H1 (cell line): ENCODE data around the gene KBTBD13. TPM values are rescaled to one million over a fixed set of nuclear protein-coding genes. Genes with fewer than 3 reads are reported as not detected.

Source experiments
- CTCF ChIA-PET: fragments of 300-600 bp; sonication (Branson Sonifier 250); formaldehyde crosslinking; loops from one replicate; lab custom pipeline; 2021; ENCODE audit not compliant: partially characterized antibody; lab: Charles Lee
- POLR2A ChIA-PET: fragments of 300-600 bp; sonication (Branson Sonifier 250); formaldehyde crosslinking; loops from one replicate; lab custom pipeline; 2021; ENCODE audit warnings: inconsistent platforms; ENCODE audit not compliant: partially characterized antibody; lab: Charles Lee
- DNase-seq, 2 experiments: peaks; one replicate each; pipeline versions ENCODE4 v3.0.0 to v3.0.0-alpha.2; 2010 to 2022; ENCODE audit warnings: low spot score in 2 of 2, low read depth in 1 of 2, mixed read lengths in 1 of 2
- FAIRE-seq: peaks from 2 replicates; lab custom pipeline; 2011; peaks lifted over from hg19 to GRCh38; lab: Jason Lieb, UNC
- H2AFZ ChIP-seq: 2 replicates; pipeline ENCODE4 v1.8.1; 2012; ENCODE audit warnings: low read length, inconsistent platforms
- H2AK5ac ChIP-seq: 2 replicates; pipeline ENCODE4 v1.6.1; 2013; ENCODE audit warnings: low read depth, low read length
- H2BK120ac ChIP-seq: replicated peaks from 2 replicates; pipeline ENCODE3; 2013; ENCODE audit warnings: low read depth, low read length, inconsistent platforms
- H2BK12ac ChIP-seq: 2 replicates; pipeline ENCODE4 v1.6.1; 2013; ENCODE audit warnings: low read depth, low read length
- H2BK15ac ChIP-seq: 2 replicates; pipeline ENCODE4 v1.6.1; 2013; ENCODE audit warnings: low read length
- H2BK20ac ChIP-seq: 2 replicates; pipeline ENCODE4 v1.6.1; 2013; ENCODE audit warnings: low read length
- H2BK5ac ChIP-seq: 2 replicates; pipeline ENCODE4 v1.6.1; 2013; ENCODE audit warnings: low read depth, low read length
- H3K14ac ChIP-seq: 2 replicates; pipeline ENCODE4 v1.6.1; 2013; ENCODE audit warnings: inconsistent platforms; ENCODE audit not compliant: insufficient read length
- H3K18ac ChIP-seq: 2 replicates; pipeline ENCODE4 v1.6.1; 2013; ENCODE audit warnings: low read length; ENCODE audit errors: extremely low read depth
- H3K23ac ChIP-seq: 2 replicates; pipeline ENCODE4 v1.6.1; 2013; ENCODE audit warnings: inconsistent platforms; ENCODE audit not compliant: insufficient read length
- H3K23me2 ChIP-seq: 2 replicates; pipeline ENCODE4 v1.6.1; 2013; ENCODE audit warnings: low read depth, low read length
- H3K27ac ChIP-seq: 2 replicates; pipeline ENCODE4 v1.6.1; 2011; ENCODE audit warnings: low read depth, low read length, inconsistent platforms
- H3K27me3 ChIP-seq, 4 experiments: replicated peaks in 1 of 4; 1 replicate in 1 of 4; 2 replicates in 3 of 4; pipeline versions ENCODE4 v1.6.1 to v1.8.1; 2011 to 2013; ENCODE audit warnings: low read length in 3 of 4, mild to moderate bottlenecking in 3 of 4, inconsistent platforms in 2 of 4, mixed read lengths in 2 of 4, moderate library complexity in 1 of 4; ENCODE audit not compliant: control insufficient read depth in 3 of 4, insufficient read depth in 3 of 4; ENCODE audit errors: extremely low read depth in 1 of 4
- H3K36me3 ChIP-seq, 4 experiments: 2 replicates each; pipeline versions ENCODE4 v1.6.1 to v1.8.1; 2011 to 2013; ENCODE audit warnings: mild to moderate bottlenecking in 4 of 4, low read length in 3 of 4, moderate library complexity in 2 of 4, control low read depth in 1 of 4, inconsistent platforms in 1 of 4; ENCODE audit not compliant: insufficient read depth in 4 of 4, control insufficient read depth in 2 of 4
- H3K4ac ChIP-seq: replicated peaks from 2 replicates; pipeline ENCODE3; 2013; ENCODE audit warnings: low read length, low read depth, mixed read lengths, inconsistent platforms; ENCODE audit not compliant: insufficient read length
- H3K4me1 ChIP-seq, 4 experiments: replicated peaks in 1 of 4; 1 replicate in 1 of 4; 2 replicates in 3 of 4; pipeline versions ENCODE4 v1.6.1 to v1.8.1; 2011 to 2013; ENCODE audit warnings: low read length in 3 of 4, inconsistent platforms in 2 of 4, mixed read lengths in 1 of 4; ENCODE audit not compliant: insufficient read depth in 4 of 4, control insufficient read depth in 3 of 4
- H3K4me2 ChIP-seq, 2 experiments: 2 replicates each; pipeline versions ENCODE4 v1.6.1 to v1.8.1; 2011 to 2013; ENCODE audit warnings: low read depth in 2 of 2, low read length in 2 of 2, control low read depth in 1 of 2, inconsistent platforms in 1 of 2, mild to moderate bottlenecking in 1 of 2; ENCODE audit not compliant: insufficient read depth in 1 of 2
- H3K4me3 ChIP-seq, 4 experiments: fragments of 200-600, 300-600 bp in 1 of 4; sonication (generic), shearing (Covaris generic), sonication (Bioruptor Twin) in 1 of 4; 2 replicates each; pipeline versions ENCODE4 v1.5.1 to v1.8.1; 2011 to 2016; ENCODE audit warnings: low read length in 4 of 4, low read depth in 3 of 4, control low read depth in 2 of 4, inconsistent platforms in 2 of 4, mild to moderate bottlenecking in 2 of 4, mixed read lengths in 1 of 4, moderate library complexity in 1 of 4; ENCODE audit not compliant: insufficient read depth in 2 of 4; ENCODE audit errors: extremely low read depth in 1 of 4
- H3K56ac ChIP-seq: replicated peaks from 2 replicates; pipeline ENCODE3; 2013; ENCODE audit warnings: low read depth, mild to moderate bottlenecking, mixed read lengths, low read length, inconsistent platforms; ENCODE audit not compliant: insufficient read length
- H3K79me1 ChIP-seq: 2 replicates; pipeline ENCODE4 v1.6.1; 2013; ENCODE audit warnings: low read depth, low read length, control low read depth
- H3K79me2 ChIP-seq, 2 experiments: 2 replicates each; pipeline versions ENCODE4 v1.6.1 to v1.8.1; 2012 to 2013; ENCODE audit warnings: low read length in 2 of 2, mild to moderate bottlenecking in 2 of 2, inconsistent platforms in 1 of 2; ENCODE audit not compliant: insufficient read depth in 2 of 2, control insufficient read depth in 1 of 2
- H3K9ac ChIP-seq, 4 experiments: replicated peaks in 1 of 4; 1 replicate in 1 of 4; 2 replicates in 3 of 4; pipeline versions ENCODE4 v1.6.1 to v1.8.1; 2011 to 2013; ENCODE audit warnings: low read depth in 3 of 4, low read length in 3 of 4, control low read depth in 2 of 4, mild to moderate bottlenecking in 2 of 4, moderate library complexity in 2 of 4, inconsistent platforms in 1 of 4; ENCODE audit errors: extremely low read depth in 1 of 4
- H3K9me3 ChIP-seq, 2 experiments: 2 replicates each; pipeline versions ENCODE4 v1.6.1 to v1.8.1; 2012 to 2013; ENCODE audit warnings: mild to moderate bottlenecking in 2 of 2, moderate library complexity in 2 of 2, control low read depth in 1 of 2, inconsistent platforms in 1 of 2, low read depth in 1 of 2, low read length in 1 of 2, mixed read lengths in 1 of 2; ENCODE audit not compliant: insufficient read depth in 2 of 2
- H4K20me1 ChIP-seq, 2 experiments: replicated peaks in 1 of 2; 2 replicates each; pipeline versions ENCODE3 to v1.8.1; 2011 to 2013; ENCODE audit warnings: inconsistent platforms in 2 of 2, low read length in 2 of 2, mild to moderate bottlenecking in 1 of 2; ENCODE audit not compliant: insufficient read depth in 2 of 2, control insufficient read depth in 1 of 2
- H4K5ac ChIP-seq: 2 replicates; pipeline ENCODE4 v1.6.1; 2013; ENCODE audit warnings: low read length, low read depth, mixed read lengths, inconsistent platforms; ENCODE audit not compliant: insufficient read length
- H4K8ac ChIP-seq: 2 replicates; pipeline ENCODE4 v1.8.0; 2013; ENCODE audit warnings: mild to moderate bottlenecking, moderate library complexity, low read length, inconsistent platforms; ENCODE audit not compliant: insufficient read depth; ENCODE audit errors: extremely low read depth
- H4K91ac ChIP-seq: replicated peaks from 2 replicates; pipeline ENCODE3; 2013; ENCODE audit warnings: low read length, mixed read lengths, inconsistent platforms; ENCODE audit not compliant: insufficient read length
- BACH1 ChIP-seq: IDR thresholded peaks from 2 replicates; pipeline ENCODE4 v1.6.1; 2012; ENCODE audit warnings: low read length, improper control_type of control experiment
- CREB1 ChIP-seq: IDR thresholded peaks from 2 replicates; pipeline ENCODE4 v1.6.1; 2012; ENCODE audit warnings: inconsistent platforms
- CTBP2 ChIP-seq: IDR thresholded peaks from 2 replicates; pipeline ENCODE4 v1.7.0; 2011; ENCODE audit warnings: borderline replicate concordance, mild to moderate bottlenecking, moderate library complexity, mixed read lengths, low read length; ENCODE audit not compliant: insufficient read depth, insufficient read length
- EP300 ChIP-seq, 2 experiments: IDR thresholded peaks; 1 replicate in 1 of 2; 2 replicates in 1 of 2; pipeline ENCODE4 v1.6.1; 2011 to 2012; ENCODE audit warnings: low read depth in 2 of 2, low read length in 2 of 2, mild to moderate bottlenecking in 2 of 2, borderline replicate concordance in 1 of 2, inconsistent platforms in 1 of 2, moderate library complexity in 1 of 2
- GTF2F1 ChIP-seq: IDR thresholded peaks from 2 replicates; pipeline ENCODE4 v1.6.1; 2012; ENCODE audit warnings: low read depth, low read length, improper control_type of control experiment, borderline replicate concordance
- JUN ChIP-seq: IDR thresholded peaks from 2 replicates; pipeline ENCODE4 v1.6.1; 2011; ENCODE audit warnings: low read depth, mild to moderate bottlenecking, improper control_type of control experiment, low read length
- KDM1A ChIP-seq: fragments of 200-600, 300-600 bp; sonication (generic); IDR thresholded peaks from 2 replicates; pipeline ENCODE4 v1.7.1; 2016; ENCODE audit warnings: mild to moderate bottlenecking, low read length, borderline replicate concordance
- MAFK ChIP-seq: IDR thresholded peaks from 2 replicates; pipeline ENCODE4 v1.6.1; 2012; ENCODE audit warnings: low read depth, mild to moderate bottlenecking, improper control_type of control experiment, low read length
- SIN3A ChIP-seq, 2 experiments: IDR thresholded peaks in 1 of 2; conservative IDR thresholded peaks in 1 of 2; 2 replicates each; pipeline ENCODE4 v1.6.1; 2011 to 2012; ENCODE audit warnings: low read length in 2 of 2, improper control_type of control experiment in 1 of 2, low read depth in 1 of 2, mild to moderate bottlenecking in 1 of 2
- SIX5 ChIP-seq: IDR thresholded peaks from 2 replicates; pipeline ENCODE4 v1.6.1; 2011; ENCODE audit warnings: mild to moderate bottlenecking, low read depth, low read length
- TEAD4 ChIP-seq: IDR thresholded peaks from 2 replicates; pipeline ENCODE4 v1.6.1; 2012; ENCODE audit warnings: low read depth, low read length, inconsistent platforms, mixed read lengths
- WGBS, 2 experiments: shearing (Covaris generic) in 1 of 2; methylation state at CpG; one replicate each; pipeline versions ENCODE4 v1.1.6 to v1.1.7; 2013 to 2015; ENCODE audit warnings: low lambda C conversion rate in 2 of 2, mixed read lengths in 2 of 2, inconsistent platforms in 1 of 2, low coverage in 1 of 2, missing lambda C conversion rate in 1 of 2; ENCODE audit not compliant: insufficient replicate concordance in 2 of 2, insufficient coverage in 1 of 2, insufficient read length in 1 of 2; ENCODE audit errors: extremely low coverage in 1 of 2, missing lambda C conversion rate in 1 of 2; 5-methylcytosine and 5-hydroxymethylcytosine counted together
- polyA plus RNA-seq, 7 experiments: library from polyadenylated mRNA; depleted of rRNA in 3 of 7; stranded (reverse) in 5 of 7; unstranded in 2 of 7; fragments of >200 nt in 5 of 7; fragments of 200-250 nt in 2 of 7; gene quantifications; 1 replicate in 5 of 7; 2 replicates in 1 of 7; 4 replicates in 1 of 7; pipeline versions ENCODE4 v1.2.1 to v1.2.3, GENCODE V29; 2011 to 2013; ENCODE audit warnings: missing spikeins in 2 of 7, mixed read lengths in 2 of 7
- total RNA-seq: library from RNA; stranded (reverse); fragmentation: NEBNext Ultra II Directional; extraction: Animal tissue kit (Norgen Biotek cat#: 25700); gene quantifications from 2 replicates; pipeline ENCODE4 v1.2.1, GENCODE V29; 2021
- TF ChIP-seq, protein P1 (sequence below): IDR thresholded peaks from 2 replicates; pipeline ENCODE4 v1.6.1; 2012; ENCODE audit warnings: low read length, inconsistent platforms

The KBTBD13 gene
- total and polyA plus RNA-seq, 2 of the 8 experiments (the other 6 are each of a cell fraction or from before 2014, with no cell fraction given): not detected

DNA sequence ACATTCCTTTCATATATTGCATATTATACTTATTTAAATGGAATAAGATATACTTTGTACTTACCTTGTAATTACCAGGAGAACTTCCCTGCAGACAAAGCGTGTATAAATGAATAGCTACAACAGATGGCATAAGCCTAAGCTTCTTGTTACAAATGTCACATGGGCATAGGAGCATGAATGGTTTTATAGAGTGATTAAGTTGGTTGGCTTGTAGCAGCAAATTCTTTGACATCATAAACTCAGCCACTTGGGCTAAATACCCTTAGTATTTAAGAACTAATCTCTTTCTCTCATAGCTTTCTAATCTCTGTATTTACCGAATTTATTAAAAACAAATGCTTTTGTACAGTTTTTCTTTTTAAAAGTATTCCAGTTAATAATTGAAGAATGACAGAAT lies 38.5 kb downstream of the KBTBD13 start, which contains the start of gene UBAP1L:
UBAP1L (minus strand) TSS at position 115 of the 400 bp plus-strand sequence. CDS start 8,985 bp downstream, outside the sequence.
- CTCF ChIA-PET: interaction anchor here (0.6 to 3.4 kb wide), 8 partner anchors 14 to 83 kb away, joined by 3 to 13 read pairs (median 4); no protein-coding TSS in a partner anchor
- H3K4me1 ChIP-seq: no peaks in the 10 kb centered on the region
- H3K27me3 ChIP-seq: no peaks in the 10 kb centered on the region
- FAIRE-seq: no peak
- H4K20me1 ChIP-seq: no peaks in the 10 kb centered on the region
- DNase-seq: no peak
- H3K79me1 ChIP-seq: no peaks in the 10 kb centered on the region
- no peak within 1 kb of the TSS for H3K56ac ChIP-seq
- H3K27ac ChIP-seq: no peak within 1 kb of the TSS
- no peak within 1 kb of the TSS for H2BK20ac ChIP-seq
- H3K4me3 ChIP-seq: no peak within 1 kb of the TSS
- peaks cover 6 to 27% (median 20%) of the 10 kb centered on the region in 4 experiments; a peak in 5 of 8 replicates for H3K36me3 ChIP-seq
- H4K91ac ChIP-seq: no peak within 1 kb of the TSS
- no peaks in the 10 kb centered on the region for H3K79me2 ChIP-seq
- WGBS, 2 experiments: 83% methylated on average over 2 of the region's 2 CpGs; no CpG with 5 or more reads in 1 of the 2 experiments
- no peak within 1 kb of the TSS for H2BK120ac ChIP-seq
- H4K5ac ChIP-seq: no peak within 1 kb of the TSS
- no peak within 1 kb of the TSS for H2BK12ac ChIP-seq
- H3K23me2 ChIP-seq: no peaks in the 10 kb centered on the region
- H3K23ac ChIP-seq: no peak within 1 kb of the TSS
- POLR2A ChIA-PET: interaction anchor here (1.0 to 1.3 kb wide), 2 partner anchors 14 to 62 kb away, joined by 3 to 4 read pairs; no protein-coding TSS in a partner anchor
- H3K4me2 ChIP-seq: no peak within 1 kb of the TSS
- no peak within 1 kb of the TSS for H3K18ac ChIP-seq
- H3K14ac ChIP-seq: no peak within 1 kb of the TSS
- H2BK15ac ChIP-seq: no peak within 1 kb of the TSS
- H2AFZ ChIP-seq: no peak within 1 kb of the TSS
- no peak within 1 kb of the TSS for H3K9ac ChIP-seq
- no peak within 1 kb of the TSS for H3K4ac ChIP-seq
- H3K9me3 ChIP-seq: no peaks in the 10 kb centered on the region
- no peak within 1 kb of the TSS for H4K8ac ChIP-seq
- H2AK5ac ChIP-seq: no peak within 1 kb of the TSS
- no peak within 1 kb of the TSS for H2BK5ac ChIP-seq
- TF ChIP-seq JUN (no peak), KDM1A (no peak), TEAD4 (no peak), CREB1 (no peak), CTBP2 (no peak), EP300 (IDR thresholded peaks at IDR 0.05; ENCODE audit: borderline replicate concordance in 1 of 2, low read depth in 2 of 2, low read length in 2 of 2) (no peak), GTF2F1 (no peak), SIN3A (conservative IDR thresholded peaks at IDR 0.05 in 1 of 2, IDR thresholded peaks at IDR 0.05 in 1 of 2; ENCODE audit: low read depth in 1 of 2, low read length in 2 of 2) (no peak), MAFK (no peak), SIX5 (no peak), BACH1 (no peak)
- TF ChIP-seq, protein P1, sequence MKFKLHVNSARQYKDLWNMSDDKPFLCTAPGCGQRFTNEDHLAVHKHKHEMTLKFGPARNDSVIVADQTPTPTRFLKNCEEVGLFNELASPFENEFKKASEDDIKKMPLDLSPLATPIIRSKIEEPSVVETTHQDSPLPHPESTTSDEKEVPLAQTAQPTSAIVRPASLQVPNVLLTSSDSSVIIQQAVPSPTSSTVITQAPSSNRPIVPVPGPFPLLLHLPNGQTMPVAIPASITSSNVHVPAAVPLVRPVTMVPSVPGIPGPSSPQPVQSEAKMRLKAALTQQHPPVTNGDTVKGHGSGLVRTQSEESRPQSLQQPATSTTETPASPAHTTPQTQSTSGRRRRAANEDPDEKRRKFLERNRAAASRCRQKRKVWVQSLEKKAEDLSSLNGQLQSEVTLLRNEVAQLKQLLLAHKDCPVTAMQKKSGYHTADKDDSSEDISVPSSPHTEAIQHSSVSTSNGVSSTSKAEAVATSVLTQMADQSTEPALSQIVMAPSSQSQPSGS: no peak
